Activated CD8-positive, alpha-beta memory T cell treated with anti-CD3 and anti-CD28 coated beads, Interleukin-2, amount 50 U/mL, for 24 hours (primary cell): ENCODE measurements around the gene RAP1GDS1.

ENCODE experiments used
- DNase-seq: peaks from one replicate; pipeline ENCODE4 v3.0.0-alpha.2; 2020; ENCODE audit errors: extremely low read depth

The RAP1GDS1 gene

GRCh38 chr4:98482847-98483806, 221.9 kb downstream of the RAP1GDS1 start:
- DNase-seq, result peak; percentile 5

- no peak for DNase-seq
Measured at GRCh38 chr4:98484031-98484430, 222.8 kb downstream of the RAP1GDS1 start.

- DNase-seq, result no peak
Measured at GRCh38 chr4:98485816-98486345, 224.7 kb downstream of the RAP1GDS1 start.

- no peak for DNase-seq
Measured at GRCh38 chr4:98490251-98490650, 229.1 kb downstream of the RAP1GDS1 start.

GRCh38 chr4:98491899-98492559, 230.8 kb downstream of the RAP1GDS1 start:
- DNase-seq, result no peak

- DNase-seq, result no peak
Measured at GRCh38 chr4:98493296-98493695, 232.1 kb downstream of the RAP1GDS1 start.
